NCI-H748 (cell line): ENCODE measurements around the gene TOM1L2.

Experiments used
- DNase-seq: peaks from one replicate; lab custom pipeline; 2025; ENCODE audit not compliant: unreplicated experiment; lab: John Stamatoyannopoulos, UW

The TOM1L2 gene

DNA sequence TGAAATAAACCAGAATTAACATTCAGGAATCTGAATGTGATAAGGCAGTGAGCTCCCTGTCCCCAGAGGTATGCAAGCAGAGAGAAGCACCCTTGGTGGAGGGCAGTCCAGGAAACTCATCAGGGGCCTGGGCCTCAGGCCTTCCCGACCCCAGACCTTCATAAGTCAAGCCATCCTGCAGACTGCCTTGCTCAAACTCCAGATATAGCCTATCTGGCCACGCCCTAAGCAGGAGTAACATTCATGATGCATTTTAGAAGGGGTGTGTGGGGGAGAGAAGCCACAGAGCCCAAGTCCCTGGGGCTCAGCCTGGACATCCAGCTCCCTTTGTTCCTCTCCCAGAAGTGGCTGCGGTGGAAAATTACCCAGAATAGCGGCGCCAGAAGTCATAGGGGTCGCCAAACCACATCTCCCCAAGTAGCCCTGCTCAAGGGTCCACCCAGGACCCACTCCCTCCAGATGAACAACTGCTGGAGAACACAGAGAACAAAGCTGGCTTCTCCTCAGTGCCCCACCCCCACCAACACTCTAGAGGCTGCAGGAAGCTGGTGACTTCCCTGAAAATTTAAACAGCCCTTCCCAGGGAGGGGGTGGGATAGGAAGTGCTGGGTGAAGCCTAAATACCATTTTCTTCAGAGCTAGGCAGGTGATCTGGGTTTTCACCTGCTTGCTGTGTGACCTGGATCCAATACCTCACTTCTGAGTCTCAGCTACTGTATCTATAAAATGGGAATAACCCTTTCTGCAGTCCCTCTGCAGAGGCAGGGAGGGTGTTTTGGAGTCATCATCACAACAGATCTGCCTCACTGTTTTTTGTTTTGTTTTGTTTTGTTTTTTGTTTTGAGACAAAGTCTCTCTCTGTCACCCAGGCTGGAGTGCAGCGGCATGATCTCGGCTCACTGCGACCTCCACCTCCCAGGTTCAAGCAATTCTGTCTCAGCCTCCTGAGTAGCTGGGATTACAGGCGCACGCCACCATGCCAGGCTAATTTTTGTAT lies 133.9 kb downstream of the TOM1L2 start:
- DNase-seq: peak; percentile 81

DNA sequence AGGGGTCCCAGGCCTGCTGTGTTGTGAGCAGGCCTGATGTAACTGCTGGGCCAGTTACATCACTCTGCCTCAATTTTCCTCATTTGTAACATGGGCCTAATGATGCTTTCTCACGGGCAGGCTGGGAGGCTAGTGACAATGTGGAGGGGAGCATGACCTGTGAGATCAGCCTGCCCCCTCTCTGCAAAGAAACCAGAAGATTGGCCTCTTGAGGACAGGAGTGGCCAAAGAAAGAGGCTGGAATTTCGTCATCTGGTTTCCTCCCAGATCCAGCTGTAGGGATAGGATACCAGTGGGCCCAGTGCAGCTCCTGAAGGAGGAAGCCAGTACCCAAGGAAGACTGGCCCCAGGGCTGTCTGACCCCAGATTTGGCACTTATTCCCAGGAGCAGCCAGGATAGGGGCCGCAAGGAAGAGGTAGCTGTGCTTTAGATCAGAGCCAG lies 134.8 kb downstream of the TOM1L2 start:
- DNase-seq: no peak

DNA sequence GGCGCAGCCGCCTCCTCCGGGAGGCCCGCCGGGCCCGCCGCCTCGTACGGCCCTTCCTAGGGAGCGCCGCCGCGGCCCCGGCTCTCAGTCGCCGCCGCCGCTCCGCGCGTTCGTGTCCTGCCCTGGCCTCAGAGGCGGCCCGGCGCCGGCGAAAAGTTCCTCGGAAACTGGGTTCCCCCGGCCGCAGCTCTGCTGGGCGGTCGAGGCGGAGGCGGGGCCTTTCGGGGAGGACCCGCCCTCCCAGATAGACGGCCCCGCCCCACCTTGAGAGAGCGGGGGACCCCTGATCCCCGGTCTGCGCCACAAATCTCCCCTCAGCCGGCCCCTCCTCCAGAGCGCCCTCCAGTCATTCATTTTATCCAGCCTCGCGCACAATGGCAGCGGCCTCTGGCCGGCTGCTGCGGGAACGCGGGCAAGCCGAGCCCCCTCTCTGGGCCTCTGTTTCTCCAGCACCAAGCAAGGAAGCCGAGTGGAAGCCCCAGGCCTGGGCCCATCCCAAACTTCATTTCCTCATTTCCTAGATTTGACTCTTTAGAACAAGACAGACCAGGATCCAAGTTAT lies 135.3 kb downstream of the TOM1L2 start, which contains the start of gene SREBF1:
Gene SREBF1 (minus strand): TSS at position 169 of the 562 bp plus-strand sequence. CDS start 169 bp downstream, outside the sequence.
- DNase-seq: peak; percentile 77

DNA sequence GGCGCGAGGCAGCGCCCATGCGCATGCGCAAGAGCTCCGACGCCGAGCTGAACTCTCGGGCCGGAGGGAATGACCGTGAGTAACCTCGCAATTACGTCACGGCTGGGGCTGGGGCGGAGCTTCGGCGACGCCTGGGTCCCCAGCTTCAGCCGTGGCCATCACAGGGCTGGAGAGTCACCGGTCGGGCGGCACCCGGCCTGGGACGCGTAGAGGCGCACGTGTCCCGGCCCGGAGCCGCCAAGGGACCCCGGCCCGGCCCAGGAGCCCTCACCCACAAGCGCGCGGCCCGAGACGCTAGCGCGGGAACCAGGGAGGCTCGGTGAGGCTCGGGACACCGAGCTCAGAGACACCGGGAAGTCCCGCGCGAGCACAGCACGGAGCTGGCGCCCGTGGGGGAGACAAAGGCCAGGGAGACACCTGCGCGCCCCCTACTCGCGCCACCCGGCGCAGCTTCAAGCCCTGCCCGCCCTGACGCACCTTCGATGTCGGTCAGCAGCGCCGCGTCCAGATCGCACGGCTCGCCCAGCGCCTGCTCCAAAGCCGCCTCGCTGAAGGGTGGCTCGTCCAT lies 135.9 kb downstream of the TOM1L2 start:
- peak; percentile 99 for DNase-seq

DNA sequence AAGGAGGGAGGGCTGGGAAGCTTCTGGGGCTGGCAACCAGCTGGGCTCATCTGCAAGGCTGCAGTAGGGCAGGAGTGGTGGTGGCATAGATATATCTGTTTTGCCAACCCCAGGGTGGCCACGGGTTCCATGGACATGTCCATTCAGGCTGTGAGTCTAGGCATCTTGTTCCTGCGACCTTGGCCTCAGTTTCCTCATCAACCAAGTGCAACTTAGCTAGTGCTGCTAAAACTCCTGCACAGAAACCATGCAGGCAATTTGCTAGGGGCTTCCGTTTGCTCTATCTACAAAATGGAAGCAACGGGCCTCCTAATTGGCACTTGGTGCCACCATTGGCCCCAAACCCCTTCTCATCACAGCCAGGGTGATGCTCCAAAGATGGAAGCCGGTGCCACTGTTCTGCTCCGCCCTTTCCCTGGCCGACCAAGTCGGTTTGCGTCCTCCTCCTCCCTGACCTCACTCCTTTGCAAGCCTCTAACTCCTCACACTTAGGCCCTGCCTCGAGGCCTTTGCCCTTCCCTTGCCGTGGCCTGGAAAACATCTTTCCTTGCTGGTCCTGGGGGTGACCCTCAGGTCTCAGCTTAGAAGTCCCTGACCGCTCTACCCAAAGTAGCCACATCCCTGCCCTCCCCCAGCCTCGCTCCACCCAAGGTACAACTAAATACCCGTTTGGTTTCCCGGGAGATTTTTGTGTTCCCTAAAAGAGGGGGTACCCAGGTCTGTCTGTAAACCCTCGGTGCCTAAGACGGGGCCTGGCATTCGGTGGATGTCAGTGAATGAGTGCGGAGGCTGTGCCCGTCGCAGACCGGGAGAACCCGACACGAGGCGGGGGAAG lies 136.6 kb downstream of the TOM1L2 start:
- no peak for DNase-seq

DNA sequence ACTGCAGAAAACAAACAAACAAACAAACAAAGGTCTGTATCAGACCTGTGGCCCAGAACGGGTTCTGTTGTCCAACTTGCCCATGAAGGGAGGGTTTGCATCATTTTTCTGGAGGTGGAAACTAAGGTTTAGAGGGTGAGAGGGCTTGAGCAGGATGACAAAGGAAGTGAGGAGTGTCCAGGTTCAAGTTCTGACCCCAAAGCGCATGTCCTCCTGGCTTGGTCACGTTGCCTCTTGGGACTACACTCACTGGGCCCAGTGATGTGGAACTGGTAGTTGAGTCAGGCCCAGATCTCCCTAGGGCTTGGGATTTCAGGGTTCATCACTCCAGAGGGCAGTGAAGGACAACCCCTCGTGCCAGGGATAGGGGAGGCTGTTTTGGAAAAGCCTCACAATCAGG lies 137.2 kb downstream of the TOM1L2 start:
- no peak for DNase-seq

DNA sequence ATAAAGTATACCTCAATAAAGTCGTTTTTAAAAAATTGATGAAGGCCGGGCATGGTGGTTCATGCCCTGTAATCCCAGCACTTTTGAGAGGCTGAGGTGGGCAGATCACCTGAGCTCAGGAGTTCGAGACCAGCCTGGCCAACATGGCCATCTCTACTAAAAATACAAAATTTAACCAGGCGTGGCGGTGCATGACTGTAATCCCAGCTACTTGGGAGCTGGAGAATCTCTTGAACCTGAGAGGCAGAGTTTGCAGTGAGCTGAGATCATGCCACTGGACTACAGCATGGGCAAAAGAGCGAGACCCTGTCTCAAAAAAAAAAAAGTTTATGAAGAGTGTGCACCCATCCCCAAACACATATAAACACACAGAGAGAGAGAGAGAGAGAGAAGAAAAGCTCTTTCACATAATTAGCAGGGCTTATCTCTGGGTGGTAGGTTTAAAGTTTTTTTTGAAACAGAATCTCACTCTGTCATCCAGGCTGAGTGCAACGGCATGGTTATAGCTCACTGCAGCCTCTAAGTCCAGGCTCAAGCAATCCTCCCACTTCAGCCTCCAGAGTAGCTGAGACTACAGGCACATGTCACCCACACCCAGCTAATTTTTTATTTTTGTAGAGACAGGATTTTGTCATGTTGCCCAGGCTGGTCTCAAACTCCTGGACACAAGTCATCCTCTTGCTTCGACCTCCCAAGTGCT lies 138.4 kb downstream of the TOM1L2 start:
- no peak for DNase-seq

DNA sequence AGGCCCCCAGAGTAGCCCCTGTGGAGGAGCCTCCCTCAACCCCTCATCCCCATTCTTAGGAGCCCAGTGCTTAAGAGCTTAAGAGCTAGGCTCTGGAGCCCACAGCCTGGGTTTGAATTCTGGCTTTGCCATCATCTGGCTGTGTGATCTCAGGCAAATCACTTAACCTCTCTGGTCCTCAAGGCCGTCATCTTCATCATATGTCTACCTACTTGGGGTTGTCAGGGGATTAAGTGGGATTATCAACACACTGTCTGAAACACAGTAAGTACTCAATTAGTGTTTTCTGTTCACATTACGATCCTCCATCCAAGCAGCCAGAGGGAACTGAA lies 140.2 kb downstream of the TOM1L2 start:
- no peak for DNase-seq

DNA sequence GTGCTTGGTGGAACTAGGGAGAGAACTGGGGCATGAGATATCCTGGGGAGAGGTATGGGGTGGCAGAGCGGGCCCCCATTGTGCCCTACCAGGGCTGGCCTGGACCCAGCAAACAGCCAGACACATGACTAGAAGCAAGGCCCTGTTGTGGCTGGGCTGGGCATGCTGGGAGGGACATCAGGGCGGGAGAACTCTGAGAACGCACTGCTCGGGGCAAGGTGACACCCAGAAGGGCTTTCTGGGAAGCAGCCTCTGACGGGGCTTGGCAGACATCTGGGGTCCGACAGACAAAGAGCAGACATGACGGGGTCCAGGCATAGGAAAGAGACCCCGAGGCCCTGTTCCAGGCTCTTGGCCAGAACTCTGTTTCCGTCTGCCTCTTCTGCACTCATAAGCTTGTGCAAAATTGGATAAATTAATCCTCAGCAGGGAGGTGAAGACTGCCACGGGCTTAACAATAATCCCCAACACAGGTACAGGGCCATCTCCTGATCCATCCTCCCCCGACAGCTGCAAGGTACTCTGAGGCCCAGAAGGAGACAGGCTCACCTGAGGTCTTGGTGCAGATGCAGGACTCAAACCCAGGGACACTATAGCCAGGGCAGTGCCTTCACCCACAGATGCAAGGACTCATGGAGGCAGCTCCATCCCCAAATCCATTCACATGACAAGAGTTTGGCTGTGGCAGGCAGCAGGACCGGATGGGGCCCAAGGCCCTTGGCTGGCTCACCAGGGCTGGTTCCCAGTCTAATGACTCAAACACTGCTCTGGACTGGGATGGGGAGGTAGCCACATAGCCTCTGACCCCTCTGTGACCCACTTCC lies 140.8 kb downstream of the TOM1L2 start:
- no peak for DNase-seq

DNA sequence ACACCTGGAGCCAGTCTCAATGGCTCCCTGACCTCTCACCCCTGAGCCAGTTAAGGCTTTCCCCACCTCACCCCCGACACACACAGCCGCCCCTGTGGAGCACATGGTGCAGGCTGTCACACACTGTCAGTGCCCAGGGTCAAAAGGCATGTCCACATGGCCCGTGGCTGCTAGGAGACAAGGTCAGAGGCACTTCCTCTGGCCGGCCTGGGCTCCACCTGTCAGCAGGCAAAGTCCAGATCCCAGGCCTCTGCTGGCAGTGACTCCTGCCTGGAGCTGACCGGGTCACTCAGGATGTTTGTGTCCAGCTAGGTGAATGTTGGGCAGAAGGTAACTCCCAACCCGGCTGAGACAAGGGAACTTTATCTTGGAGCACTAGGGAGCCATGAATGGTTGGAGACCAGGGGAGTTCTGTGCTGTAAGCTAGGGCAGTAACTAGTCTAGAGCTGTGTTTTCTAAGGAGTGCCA lies 141.4 kb downstream of the TOM1L2 start:
- no peak for DNase-seq

DNA sequence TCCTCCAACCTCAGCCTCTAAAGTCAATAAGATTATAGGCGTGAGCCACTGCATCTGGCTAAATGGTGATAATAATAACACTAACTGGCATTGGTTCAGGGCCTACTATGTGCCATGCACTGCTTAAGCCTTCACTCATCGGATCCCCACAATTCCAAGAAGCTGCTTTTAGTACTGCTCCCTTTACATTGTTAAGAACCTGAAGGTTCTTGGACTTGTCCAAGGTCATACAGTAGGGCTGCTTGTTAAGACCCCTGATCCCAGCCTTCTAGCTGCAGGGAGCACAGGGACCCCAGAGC lies 142.0 kb downstream of the TOM1L2 start:
- DNase-seq: no peak

DNA sequence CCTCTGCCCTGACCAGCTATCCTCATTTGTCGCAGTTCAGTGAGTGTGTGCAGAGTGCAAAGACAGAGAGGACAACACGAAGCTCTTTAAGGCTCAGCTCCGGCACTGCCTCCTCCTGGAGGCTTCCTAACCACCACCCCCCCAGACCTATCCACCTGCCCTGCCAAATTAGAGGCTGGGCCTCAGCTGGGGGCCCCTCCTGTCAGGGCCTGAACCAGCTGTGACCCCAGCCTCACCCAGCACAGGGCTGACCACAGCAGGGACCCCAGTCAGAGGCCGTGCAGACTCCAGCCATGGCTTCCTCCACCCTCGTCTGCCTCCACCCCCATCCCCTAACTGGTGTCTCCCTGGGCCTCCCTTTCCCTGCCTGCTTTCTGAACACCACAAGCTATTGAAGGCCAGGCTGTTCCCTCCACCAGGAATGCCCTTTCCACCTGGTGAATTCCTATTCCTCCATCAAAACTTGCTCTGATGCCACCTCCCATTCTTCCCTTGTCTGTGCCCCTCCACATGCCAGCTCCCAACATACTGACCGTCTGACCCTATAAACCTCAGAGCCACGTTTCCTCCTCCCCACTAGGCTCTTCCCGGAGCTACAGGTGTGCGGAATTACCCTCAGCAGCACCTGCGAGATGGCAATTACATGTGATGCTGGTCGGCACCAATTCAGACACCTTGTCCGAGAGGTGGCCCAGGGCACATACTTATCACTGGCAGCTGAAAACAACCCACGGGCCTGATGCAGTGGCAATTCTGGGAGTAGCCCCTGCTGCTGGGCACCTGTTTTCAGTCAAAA lies 144.2 kb downstream of the TOM1L2 start:
- no peak for DNase-seq

DNA sequence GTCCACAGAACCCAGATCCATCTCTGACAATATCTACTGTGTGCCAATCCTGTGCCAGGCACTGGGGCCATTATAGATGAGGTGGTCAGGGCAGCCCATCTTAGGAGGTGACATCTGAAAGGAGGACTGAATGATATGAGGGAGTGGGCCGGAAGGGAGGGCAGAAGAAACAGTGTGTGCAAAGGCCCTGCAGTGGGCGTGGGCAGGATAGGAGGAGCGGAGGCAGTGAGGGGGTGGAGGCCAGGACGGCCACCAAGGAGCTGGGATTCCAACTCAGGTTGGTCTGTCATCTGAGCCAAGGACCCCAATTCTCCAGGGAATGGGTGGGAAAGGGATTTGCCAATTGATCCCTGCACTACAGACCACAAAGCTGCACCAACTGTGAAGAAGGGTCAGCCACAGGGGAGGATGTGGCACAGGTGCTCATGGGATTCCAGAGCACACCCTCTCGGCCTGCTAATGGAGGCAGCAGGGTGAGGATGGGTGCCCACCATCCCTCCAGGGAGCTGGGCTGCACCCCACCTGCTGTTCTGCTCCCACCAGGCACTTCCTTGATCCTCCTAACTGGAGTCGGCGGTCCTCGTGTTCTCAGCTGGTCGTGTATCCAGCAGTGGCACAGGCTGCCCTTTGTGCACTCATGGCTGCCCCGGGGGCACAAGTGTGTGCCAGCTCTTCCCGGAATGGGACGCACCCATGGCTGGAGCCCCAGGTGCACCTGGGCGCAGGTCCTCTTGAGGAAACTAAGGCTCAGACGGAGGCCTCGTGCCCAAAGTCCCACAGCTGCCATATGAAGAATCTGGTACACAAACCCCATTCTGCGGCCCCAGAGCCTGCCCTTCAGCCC lies 145.0 kb downstream of the TOM1L2 start:
- DNase-seq: no peak

DNA sequence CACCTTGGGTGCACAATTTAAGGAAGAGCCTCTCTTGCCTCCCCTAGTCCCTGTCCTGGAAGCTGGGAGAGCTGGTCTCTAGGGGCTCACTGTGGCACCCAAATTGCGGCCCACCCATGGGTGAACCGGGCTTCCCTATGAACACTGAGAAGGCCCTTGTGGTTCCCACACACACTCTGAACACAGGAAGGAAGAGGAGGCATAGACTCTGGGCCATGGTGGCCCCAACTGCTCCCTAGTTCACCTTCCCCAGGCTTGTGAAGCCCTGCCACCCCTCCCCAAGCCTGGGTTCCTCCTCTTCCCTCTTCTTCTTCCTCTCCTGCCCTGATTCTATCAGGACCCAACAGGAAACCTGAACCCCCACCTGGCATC lies 145.9 kb downstream of the TOM1L2 start:
- no peak for DNase-seq

DNA sequence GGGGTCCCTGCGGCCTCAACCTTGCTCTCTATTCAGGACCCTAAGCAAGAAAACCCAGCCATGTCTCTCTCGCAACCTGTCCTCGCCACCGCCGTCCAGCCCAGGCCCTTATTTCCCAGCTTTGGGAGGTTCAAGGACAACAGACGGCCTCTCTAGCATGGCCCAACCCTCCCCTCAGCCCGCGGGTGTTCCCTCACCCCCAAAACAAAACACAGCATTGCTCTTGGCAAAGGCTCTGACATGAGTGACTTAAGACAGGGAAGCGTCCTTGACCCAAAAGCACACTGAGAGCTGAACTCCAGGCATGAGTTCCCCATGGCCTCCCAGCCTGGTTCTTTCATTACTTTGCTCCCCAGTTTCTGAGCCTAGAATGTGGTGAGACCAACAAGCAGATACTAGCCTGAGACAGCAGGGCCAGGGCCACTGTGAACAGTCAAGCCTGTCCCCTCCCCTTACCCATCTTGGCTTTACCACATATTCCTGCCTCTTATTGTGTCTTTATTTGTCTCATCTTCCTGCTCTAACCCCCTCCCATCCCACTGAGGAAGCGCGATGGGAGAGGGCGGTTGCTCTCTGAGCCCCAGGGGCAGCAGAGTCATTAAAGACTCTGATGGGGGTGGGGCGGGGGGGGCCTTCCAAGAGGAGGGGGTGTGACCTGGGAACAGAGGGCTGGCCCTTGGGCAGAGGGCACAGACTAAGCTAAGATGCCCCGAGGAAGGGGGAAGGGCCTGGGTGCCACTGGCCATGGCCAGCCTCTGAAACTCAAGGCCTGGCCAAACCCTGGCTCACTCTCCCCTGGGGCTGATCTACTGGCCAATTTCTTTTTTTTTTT lies 147.2 kb downstream of the TOM1L2 start:
- peak; percentile 27 for DNase-seq

DNA sequence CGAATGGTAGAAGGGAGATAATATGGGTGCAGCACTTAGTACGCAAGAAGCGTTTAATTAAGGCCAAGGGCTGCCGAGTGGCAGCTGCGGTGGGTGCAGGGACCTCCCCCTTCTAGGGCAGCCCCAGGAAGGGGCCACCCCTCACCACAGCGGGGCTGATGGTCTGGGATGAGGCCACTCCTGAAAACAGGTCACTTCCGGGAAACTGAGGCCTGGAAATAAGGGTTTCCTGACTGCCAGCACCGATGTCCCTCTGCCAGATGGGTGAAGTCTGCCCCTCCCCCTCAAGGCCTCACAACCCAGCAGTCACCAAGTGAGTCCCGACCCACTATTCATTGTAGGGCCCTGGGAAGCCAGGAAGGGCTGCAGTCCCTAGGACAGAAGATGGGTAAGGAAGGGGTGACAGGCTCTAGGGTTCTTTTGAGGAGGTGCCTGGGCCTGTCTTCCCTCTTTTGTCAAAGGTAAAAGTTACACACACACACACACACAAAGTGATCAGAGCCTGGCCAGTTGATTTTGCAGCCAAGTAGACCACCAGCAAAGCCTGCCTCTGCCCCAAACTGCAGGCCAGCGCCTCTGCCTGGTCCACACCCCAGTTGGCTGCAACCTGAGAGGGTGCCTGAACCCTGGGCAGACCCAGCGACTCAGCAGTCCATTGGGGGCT lies 147.9 kb downstream of the TOM1L2 start:
- peak; percentile 94 for DNase-seq
